Muscle of leg (tissue), 11 donors: ENCODE measurements around the gene GABRA1. TPM values are rescaled to one million over a fixed set of nuclear protein-coding genes. Genes with fewer than 3 reads are reported as not detected.

Source experiments
- DNase-seq: peaks from one replicate; pipeline ENCODE4 v3.0.0; 2013
- H3K27ac ChIP-seq: one replicate; pipeline ENCODE4 v1.5.1; 2013; ENCODE audit warnings: mild to moderate bottlenecking, low read length, control low read depth
- H3K27me3 ChIP-seq: one replicate; pipeline ENCODE4 v1.6.1; 2013; ENCODE audit warnings: low read length; ENCODE audit not compliant: control insufficient read depth, insufficient read depth
- H3K36me3 ChIP-seq: one replicate; pipeline ENCODE4 v1.6.1; 2013; ENCODE audit warnings: low read length; ENCODE audit not compliant: control insufficient read depth, insufficient read depth
- H3K4me1 ChIP-seq: one replicate; pipeline ENCODE4 v1.6.1; 2013; ENCODE audit warnings: low read length; ENCODE audit not compliant: control insufficient read depth, insufficient read depth
- H3K4me3 ChIP-seq: one replicate; pipeline ENCODE4 v1.5.1; 2013; ENCODE audit warnings: low read length, control low read depth
- H3K9me3 ChIP-seq: replicated peaks from 2 replicates; pipeline ENCODE4 v1.6.1; 2013; ENCODE audit warnings: low read depth, low read length; ENCODE audit not compliant: control insufficient read depth
- WGBS: methylation state at CpG from one replicate; pipeline ENCODE4 v1.1.5; 2013; ENCODE audit warnings: missing lambda C conversion rate; ENCODE audit not compliant: insufficient coverage; 5-methylcytosine and 5-hydroxymethylcytosine counted together
- polyA plus RNA-seq, 8 donors: library from polyadenylated mRNA; unstranded; fragments of 120-200 nt; gene quantifications; one replicate each; pipeline versions ENCODE4 v1.2.1 to v1.2.3, GENCODE V29; 2013; ENCODE audit warnings: inconsistent platforms in 1 of 8, low replicate concordance in 1 of 8; ENCODE audit not compliant: insufficient read length in 8 of 8, insufficient read depth in 1 of 8
- total RNA-seq: library from RNA; stranded (reverse); fragments of 120-200 nt; gene quantifications from one replicate; pipeline ENCODE4 v1.2.4, GENCODE V29; 2013

Gene GABRA1
- total and polyA plus RNA-seq, 9 donors, result 0.06 to 0.40 (median 0.13) TPM; not detected in 3

DNA sequence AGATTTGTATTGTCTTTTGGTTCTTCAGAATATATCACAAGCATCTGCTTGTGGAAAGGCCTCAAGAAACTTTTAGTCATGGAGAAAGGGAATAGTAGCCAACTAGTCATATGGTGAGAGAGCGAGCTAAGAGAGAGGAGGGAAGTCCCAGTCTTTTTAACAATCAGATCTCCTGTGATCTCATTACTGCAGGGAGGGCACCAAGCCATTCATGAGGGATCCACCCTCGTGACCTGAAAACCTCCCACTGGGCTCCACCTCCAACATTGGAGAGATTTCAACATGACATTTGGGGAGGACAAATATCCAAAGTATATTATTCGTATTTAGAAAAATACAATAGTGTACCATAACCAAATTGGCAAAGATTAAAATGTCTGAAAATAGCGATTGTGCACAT is 99.0 kb downstream of the GABRA1 start:
- Histone ChIP-seq H3K27me3 (no peaks in the 10 kb centered on the region), H3K4me3 (no peak overlapping the region), H3K9me3 (no peaks in the 10 kb centered on the region), H3K27ac (no peak overlapping the region), H3K4me1 (no peaks in the 10 kb centered on the region), H3K36me3 (no peaks in the 10 kb centered on the region)
- no peak for DNase-seq
- no CpG with 5 or more reads among the region's 4 CpGs for WGBS

Other genes with a start within 250 kb of the GABRA1 start
- gene GABRA6, start 162.4 kb upstream of the GABRA1 start, total RNA-seq, result not detected
- gene GABRA6, start 162.4 kb upstream of the GABRA1 start, polyA plus RNA-seq, result not detected
- gene GABRG2, start 219.7 kb downstream of the GABRA1 start, total RNA-seq, result not detected
- under 1 TPM in 5 of 8 donors, not detected in 3; 0.04 to 0.14 (median 0.05) TPM for gene GABRG2, start 219.7 kb downstream of the GABRA1 start, polyA plus RNA-seq